GM21515 (cell line): ENCODE measurements around the gene ZNF467.

Experiments used
- ATAC-seq: cut with Tn5 transposase; IDR thresholded peaks from one replicate; pipeline ENCODE4 v1.9.1; 2021; ENCODE audit not compliant: unreplicated experiment

The ZNF467 gene

GRCh38 chr7:149716007-149716931 lies 57.1 kb downstream of the ZNF467 start:
- no peak for ATAC-seq

GRCh38 chr7:149715476-149715875 lies 57.9 kb downstream of the ZNF467 start:
- peak; percentile 7 for ATAC-seq

GRCh38 chr7:149714910-149715471 lies 58.4 kb downstream of the ZNF467 start:
- ATAC-seq: peak; percentile 14
